H4 (cell line): ENCODE data around the gene RTTN. TPM values are rescaled to one million over a fixed set of nuclear protein-coding genes. Genes with fewer than 3 reads are reported as not detected.
A peak's percentile ranks its signal among the peaks of the same experiment; 100 is the strongest.

ENCODE experiments used
- DNase-seq: peaks from one replicate; pipeline ENCODE4 v3.0.0-alpha.2; 2015; ENCODE audit warnings: low spot score
- total RNA-seq: library from RNA; depleted of rRNA; stranded (reverse); fragments of >200 nt; shearing (Covaris generic); gene quantifications from 2 replicates; pipeline ENCODE4 v1.2.3, GENCODE V29; 2014

Gene RTTN
- total RNA-seq, 1 experiment from 2014 or later = 12.2 TPM

- DNase-seq = no peak
Observed at GRCh38 chr18:70197844-70198243, 7.6 kb downstream of the RTTN start.

GRCh38 chr18:70197026-70197425 lies 8.5 kb downstream of the RTTN start:
- no peak for DNase-seq

- peak; percentile 57 for DNase-seq
Observed at GRCh38 chr18:70195852-70196434, 9.5 kb downstream of the RTTN start.

- DNase-seq = no peak
Observed at GRCh38 chr18:70195014-70195614, 10.4 kb downstream of the RTTN start.

GRCh38 chr18:70194227-70194890 lies 11.1 kb downstream of the RTTN start:
- no peak for DNase-seq

GRCh38 chr18:70190529-70190928 lies 15.0 kb downstream of the RTTN start:
- peak; percentile 11 for DNase-seq

- no peak for DNase-seq
Observed at GRCh38 chr18:70188113-70188512, 17.4 kb downstream of the RTTN start.

- DNase-seq = no peak
Observed at GRCh38 chr18:70183441-70183840, 22.0 kb downstream of the RTTN start.

- no peak for DNase-seq
Observed at GRCh38 chr18:70182548-70182947, 22.9 kb downstream of the RTTN start.

- no peak for DNase-seq
Observed at GRCh38 chr18:70181725-70182124, 23.8 kb downstream of the RTTN start.

GRCh38 chr18:70181015-70181414 lies 24.5 kb downstream of the RTTN start:
- peak; percentile 78 for DNase-seq

GRCh38 chr18:70176537-70176936 lies 28.9 kb downstream of the RTTN start:
- DNase-seq = no peak

- no peak for DNase-seq
Observed at GRCh38 chr18:70175216-70175615, 30.3 kb downstream of the RTTN start.

GRCh38 chr18:70172225-70172624 lies 33.3 kb downstream of the RTTN start:
- DNase-seq = no peak

GRCh38 chr18:70169747-70170146 lies 35.7 kb downstream of the RTTN start:
- DNase-seq = no peak

GRCh38 chr18:70166668-70167067 lies 38.8 kb downstream of the RTTN start:
- no peak for DNase-seq

- no peak for DNase-seq
Observed at GRCh38 chr18:70165936-70166335, 39.6 kb downstream of the RTTN start.

- no peak for DNase-seq
Observed at GRCh38 chr18:70160073-70160678, 45.3 kb downstream of the RTTN start.

GRCh38 chr18:70158992-70159717 lies 46.3 kb downstream of the RTTN start:
- no peak for DNase-seq

- DNase-seq = no peak
Observed at GRCh38 chr18:70156886-70157285, 48.6 kb downstream of the RTTN start.

- peak; percentile 15 for DNase-seq
Observed at GRCh38 chr18:70154591-70155194, 50.8 kb downstream of the RTTN start.

GRCh38 chr18:70151614-70152013 lies 53.9 kb downstream of the RTTN start:
- DNase-seq = no peak
